Hepatic stellate cell (primary cell): ENCODE data around the gene KRT27.

Experiments
- DNase-seq: peaks from one replicate; pipeline ENCODE4 v3.0.0; 2011; ENCODE audit warnings: low spot score

KRT27 gene

GRCh38 chr17:40809721-40810421 is 27.5 kb upstream of the KRT27 start:
- no peak for DNase-seq

GRCh38 chr17:40806131-40806530 is 23.8 kb upstream of the KRT27 start:
- DNase-seq, result no peak

GRCh38 chr17:40803617-40804082 is 21.3 kb upstream of the KRT27 start:
- peak; percentile 78 for DNase-seq

- DNase-seq, result no peak
Measured at GRCh38 chr17:40801157-40801556, 18.8 kb upstream of the KRT27 start.

- no peak for DNase-seq
Measured at GRCh38 chr17:40800381-40800780, 18.0 kb upstream of the KRT27 start.

- DNase-seq, result no peak
Measured at GRCh38 chr17:40799859-40800258, 17.5 kb upstream of the KRT27 start, which contains the start of gene KRT28. KRT28 (minus strand) TSS chr17:40799959; CDS start chr17:40799893, 66 bp downstream.

DNA sequence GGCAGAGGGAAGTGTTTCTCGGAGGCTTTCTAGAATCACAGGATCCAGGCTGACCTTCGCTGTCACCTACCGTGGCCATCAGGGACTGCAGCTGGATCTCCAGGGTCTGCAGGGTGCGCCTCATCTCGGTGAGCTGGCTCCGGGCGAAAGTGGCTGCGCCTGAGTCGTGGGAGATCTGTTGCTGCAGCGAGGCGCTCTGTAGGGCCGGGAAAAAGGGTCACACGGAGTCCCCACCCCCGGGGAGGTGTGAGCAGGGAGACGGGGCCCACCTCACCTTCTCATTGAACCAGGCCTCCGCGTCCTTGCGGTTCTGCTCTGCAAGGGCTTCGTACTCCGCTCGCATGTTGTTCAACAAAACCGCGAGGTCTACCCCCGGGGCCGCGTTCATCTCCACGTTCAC is 14.5 kb upstream of the KRT27 start:
- DNase-seq, result no peak

DNA sequence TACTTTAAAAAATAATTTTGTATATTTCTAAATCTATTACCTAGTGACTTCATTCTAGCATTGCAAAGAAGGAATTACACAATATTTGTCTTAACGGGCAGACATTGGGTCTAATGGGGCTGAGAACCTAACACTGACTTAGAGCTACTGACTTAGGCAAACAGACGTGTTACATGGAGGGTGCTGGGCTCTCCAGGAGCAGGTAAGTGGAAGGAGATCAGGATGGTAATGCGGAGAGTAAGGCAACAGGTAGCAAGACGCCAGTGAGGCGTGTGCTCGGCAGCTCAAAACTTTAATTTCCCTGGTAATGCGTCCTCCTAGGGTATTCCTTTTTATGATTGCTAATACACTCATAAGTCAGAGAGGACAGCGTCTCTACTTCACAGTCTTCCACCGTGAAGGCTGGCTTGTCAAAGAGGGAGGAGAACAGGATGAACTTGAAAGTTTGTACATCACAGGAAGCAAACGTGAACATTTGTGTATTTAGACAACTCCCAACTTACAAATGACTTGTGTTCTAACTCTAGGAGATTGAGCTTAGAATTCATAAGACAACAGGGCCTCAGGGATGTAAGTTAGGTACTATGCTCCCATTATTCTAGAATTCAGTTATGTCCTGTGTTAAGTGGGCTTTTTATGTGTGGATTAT is 12.8 kb upstream of the KRT27 start:
- no peak for DNase-seq

GRCh38 chr17:40794466-40794865 is 12.1 kb upstream of the KRT27 start:
- DNase-seq, result no peak

- no peak for DNase-seq
Measured at GRCh38 chr17:40793832-40794231, 11.5 kb upstream of the KRT27 start.

DNA sequence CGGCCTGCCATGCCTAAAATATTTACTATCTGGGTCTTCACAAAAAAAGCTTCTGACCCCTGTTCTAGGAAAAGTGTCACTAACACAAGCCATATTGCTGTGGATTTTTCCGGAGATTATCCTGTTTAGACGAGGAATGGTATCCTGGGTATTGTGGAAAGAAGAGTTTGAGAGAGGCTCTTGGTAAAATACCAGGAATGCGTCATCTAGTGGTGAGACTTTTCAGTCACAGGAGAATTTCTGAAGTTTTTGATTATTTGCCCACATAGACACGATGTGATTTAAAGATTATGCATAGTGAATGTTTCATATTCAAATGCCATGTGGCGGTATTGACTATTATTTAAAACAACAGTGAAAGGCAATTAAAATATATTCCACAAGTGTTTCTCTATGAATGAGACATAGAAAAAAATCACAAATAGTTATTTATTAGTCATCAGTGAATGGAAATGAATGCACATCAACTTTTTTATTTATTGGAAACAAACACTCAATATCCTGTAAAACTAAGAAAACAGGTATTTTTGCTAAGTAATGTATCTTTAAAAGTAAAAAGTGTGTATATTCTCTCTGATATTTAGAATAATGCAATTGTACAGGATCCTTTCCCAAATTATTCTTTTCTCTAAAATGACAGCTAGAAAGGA is 9.6 kb upstream of the KRT27 start:
- DNase-seq, result peak; percentile 35

DNA sequence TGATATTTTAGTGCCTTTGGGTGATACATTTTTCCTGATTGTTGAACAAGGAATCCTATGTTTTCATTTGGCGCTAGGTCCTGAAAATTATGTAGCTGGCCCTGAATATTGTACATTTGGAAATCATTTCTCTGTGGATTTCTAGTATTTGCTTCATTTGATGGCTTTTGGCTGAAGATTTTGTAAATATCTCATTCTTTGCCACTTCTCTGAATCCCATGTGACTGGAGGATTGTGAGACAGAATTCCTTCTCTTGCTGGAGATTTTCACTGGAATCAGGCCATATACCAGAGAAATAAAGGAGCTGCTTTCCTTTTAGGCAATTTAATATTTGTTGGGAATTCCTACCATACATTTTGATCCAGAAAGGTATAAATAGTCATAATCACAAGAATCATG is 8.8 kb upstream of the KRT27 start:
- no peak for DNase-seq

- DNase-seq, result no peak
Measured at GRCh38 chr17:40779181-40779909, 3.0 kb downstream of the KRT27 start.

- DNase-seq, result no peak
Measured at GRCh38 chr17:40778461-40778860, 3.9 kb downstream of the KRT27 start.

DNA sequence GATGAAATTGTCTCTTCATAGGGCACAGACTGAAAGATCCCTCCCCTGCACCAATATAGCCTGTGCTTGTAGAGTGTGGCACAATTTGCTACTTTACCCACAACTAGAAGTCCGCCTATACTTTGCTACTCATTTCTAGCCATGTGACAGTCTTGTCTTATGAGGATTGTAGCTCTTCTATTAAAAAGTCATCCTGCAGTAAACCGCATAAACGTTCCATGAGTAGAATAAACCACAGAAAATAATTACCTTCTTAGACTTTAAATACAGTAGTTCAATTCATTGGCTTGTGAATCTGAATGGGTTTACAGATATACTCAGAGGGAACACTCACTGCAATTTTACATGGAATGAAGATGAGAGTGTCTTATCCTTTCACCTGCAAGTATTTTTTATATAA is 4.4 kb downstream of the KRT27 start:
- DNase-seq, result no peak

DNA sequence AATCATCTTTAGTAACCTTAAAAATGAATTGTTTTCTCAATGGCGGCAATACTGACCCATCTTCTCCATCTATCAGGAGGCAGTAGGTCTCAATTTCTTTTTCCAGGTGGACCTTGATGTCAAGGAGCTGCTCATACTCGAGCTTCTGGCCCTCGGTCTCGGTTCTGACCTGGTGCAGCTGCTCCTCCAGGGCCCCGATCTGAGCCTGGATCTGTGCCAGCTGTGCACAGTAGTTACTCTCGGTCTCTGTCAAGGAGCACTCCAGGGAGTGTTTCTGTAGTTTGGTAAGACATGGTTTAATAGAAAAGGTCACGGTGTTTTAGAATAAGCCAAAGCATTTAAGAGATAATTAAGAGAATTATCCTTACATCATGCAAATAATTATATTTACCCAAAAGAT is 4.9 kb downstream of the KRT27 start:
- no peak for DNase-seq

DNA sequence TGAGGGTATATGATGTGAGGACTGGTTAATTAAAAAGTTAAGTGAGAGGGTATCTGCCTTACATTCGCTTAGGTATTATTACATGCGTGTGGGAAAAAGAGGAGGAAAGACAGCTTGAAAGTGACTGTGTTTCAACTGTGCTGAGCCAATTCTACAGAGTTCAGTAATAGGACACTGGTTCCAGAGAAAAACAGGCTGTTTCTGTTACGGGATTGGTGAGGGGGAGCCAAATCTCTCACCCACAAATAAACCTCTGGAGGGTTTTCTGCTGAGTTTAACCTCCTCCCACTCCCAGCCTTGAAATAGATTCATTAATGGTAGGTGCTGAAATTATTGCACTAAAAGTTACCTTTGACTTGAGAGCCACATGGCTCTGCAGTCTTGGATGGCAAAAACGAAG is 6.4 kb downstream of the KRT27 start:
- DNase-seq, result no peak

GRCh38 chr17:40772101-40772500 is 10.2 kb downstream of the KRT27 start, which contains the start of gene KRT26:
KRT26 (minus strand) TSS chr17:40772201; CDS start chr17:40772113, 88 bp downstream.
- no peak for DNase-seq

DNA sequence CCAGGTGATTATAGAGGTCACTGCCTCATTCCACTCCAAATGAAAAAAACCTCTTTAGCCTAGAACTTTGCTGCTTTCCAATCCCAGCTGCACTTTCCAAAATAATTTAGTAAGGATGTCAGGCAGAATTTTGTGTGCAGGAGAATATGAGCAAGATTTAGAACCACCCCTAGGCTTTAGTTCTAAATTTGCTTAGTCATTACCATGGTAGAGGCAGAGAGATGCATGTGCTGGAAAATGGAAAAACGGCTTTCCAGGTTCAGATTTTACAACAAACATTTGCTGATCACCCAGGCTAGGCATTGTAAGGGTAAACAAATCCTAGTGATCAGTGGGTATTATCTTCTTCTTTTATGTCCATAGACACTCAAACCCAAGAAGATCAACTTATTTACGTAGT is 16.7 kb downstream of the KRT27 start:
- DNase-seq, result no peak

DNA sequence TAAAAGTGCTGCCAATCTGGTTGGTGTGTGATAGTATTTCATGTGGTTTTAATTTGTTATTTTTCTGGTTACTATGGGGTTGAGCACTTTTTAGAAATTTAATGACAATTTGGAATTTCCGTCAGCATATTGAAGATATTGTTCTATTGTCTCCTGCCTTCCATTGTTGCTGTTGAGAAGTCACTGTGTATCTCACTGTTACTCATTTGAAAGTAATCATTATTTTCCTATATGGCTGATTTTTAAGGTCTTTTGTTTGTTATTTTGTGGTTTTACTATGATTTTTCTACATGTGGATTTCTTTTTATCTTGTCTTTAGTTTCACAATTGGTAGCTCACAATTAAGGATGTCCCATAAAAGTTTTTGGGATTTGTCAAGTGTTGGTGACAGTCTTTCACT is 18.6 kb downstream of the KRT27 start:
- no peak for DNase-seq

GRCh38 chr17:40760105-40761016 is 22.0 kb downstream of the KRT27 start:
- no peak for DNase-seq
